Liver (tissue), 9 donors: ENCODE measurements around the gene NAV2. TPM values are rescaled to one million over a fixed set of nuclear protein-coding genes. Genes with fewer than 3 reads are reported as not detected.
"Not testable (repeated sequence)": the region's sequence is repeated elsewhere in the genome, so short reads cannot be mapped to it uniquely, and the experiment has no call there.

ENCODE experiments used
- DNase-seq: peaks from one replicate; pipeline ENCODE4 v3.0.0-alpha.2; 2017; ENCODE audit warnings: low spot score
- H3K27ac ChIP-seq, 2 donors: one replicate each; pipeline ENCODE4 v1.7.0; 2013; ENCODE audit warnings: inconsistent platforms in 2 of 2, low read length in 2 of 2, control low read depth in 1 of 2, low read depth in 1 of 2, mild to moderate bottlenecking in 1 of 2
- H3K27me3 ChIP-seq, 4 donors: one replicate each; pipeline versions ENCODE4 v1.6.1 to v1.7.0; 2013; ENCODE audit warnings: low read length in 3 of 4, inconsistent platforms in 1 of 4, mild to moderate bottlenecking in 1 of 4, moderate library complexity in 1 of 4; ENCODE audit not compliant: control insufficient read depth in 4 of 4, insufficient read depth in 4 of 4
- H3K36me3 ChIP-seq, 4 donors: one replicate each; pipeline versions ENCODE4 v1.6.1 to v1.7.0; 2013; ENCODE audit warnings: low read length in 3 of 4, mild to moderate bottlenecking in 3 of 4, low read depth in 1 of 4, moderate library complexity in 1 of 4; ENCODE audit not compliant: control insufficient read depth in 4 of 4, insufficient read depth in 3 of 4
- H3K4me1 ChIP-seq, 4 donors: one replicate each; pipeline versions ENCODE4 v1.6.1 to v1.7.0; 2013; ENCODE audit warnings: low read length in 3 of 4, mild to moderate bottlenecking in 3 of 4, moderate library complexity in 1 of 4; ENCODE audit not compliant: control insufficient read depth in 4 of 4, insufficient read depth in 4 of 4
- H3K4me3 ChIP-seq, 3 donors: one replicate each; pipeline versions ENCODE4 v1.6.1 to v1.7.0; 2013; ENCODE audit warnings: low read length in 3 of 3, control low read depth in 1 of 3, low read depth in 1 of 3, mild to moderate bottlenecking in 1 of 3
- H3K9ac ChIP-seq, 2 donors: one replicate each; pipeline ENCODE4 v1.7.0; 2013; ENCODE audit warnings: low read length in 2 of 2, mild to moderate bottlenecking in 2 of 2, moderate library complexity in 2 of 2, control low read depth in 1 of 2, low read depth in 1 of 2
- H3K9me3 ChIP-seq, 4 donors: one replicate each; pipeline versions ENCODE4 v1.6.1 to v1.7.0; 2013; ENCODE audit warnings: low read length in 3 of 4; ENCODE audit not compliant: control insufficient read depth in 4 of 4
- ATF3 ChIP-seq: IDR thresholded peaks from 2 replicates; pipeline ENCODE4 v1.6.1; 2016; ENCODE audit warnings: antibody characterized with exemption
- CTCF ChIP-seq: fragments of 150-350 bp; IDR thresholded peaks from 2 replicates; pipeline ENCODE4 v1.5.1; 2017; ENCODE audit warnings: improper control_type of control experiment, low read depth, low read length; ENCODE audit not compliant: missing input control
- EGR1 ChIP-seq, 2 donors: IDR thresholded peaks; 2 replicates each; pipeline ENCODE4 v1.6.1; 2016 to 2018; ENCODE audit warnings: antibody characterized with exemption in 2 of 2, low read depth in 2 of 2
- GABPA ChIP-seq, 2 donors: IDR thresholded peaks in 1 of 2; conservative IDR thresholded peaks in 1 of 2; 2 replicates each; pipeline ENCODE4 v1.6.1; 2016; ENCODE audit warnings: antibody characterized with exemption in 2 of 2, mild to moderate bottlenecking in 1 of 2, moderate library complexity in 1 of 2
- HNF4A ChIP-seq, 2 donors: conservative IDR thresholded peaks; 2 replicates each; pipeline ENCODE4 v1.6.1; 2016; ENCODE audit warnings: antibody characterized with exemption in 2 of 2, mild to moderate bottlenecking in 2 of 2
- HNF4G ChIP-seq: IDR thresholded peaks from 2 replicates; pipeline ENCODE4 v1.6.1; 2016; ENCODE audit warnings: antibody characterized with exemption
- JUND ChIP-seq, 2 donors: IDR thresholded peaks; 2 replicates each; pipeline ENCODE4 v1.6.1; 2016; ENCODE audit warnings: antibody characterized with exemption in 2 of 2
- MAX ChIP-seq: IDR thresholded peaks from 2 replicates; pipeline ENCODE4 v1.6.1; 2016; ENCODE audit warnings: antibody characterized with exemption
- NR2F2 ChIP-seq: IDR thresholded peaks from 2 replicates; pipeline ENCODE4 v1.6.1; 2016; ENCODE audit warnings: antibody characterized with exemption
- RAD21 ChIP-seq, 2 donors: IDR thresholded peaks; 2 replicates each; pipeline ENCODE4 v1.6.1; 2016; ENCODE audit warnings: antibody characterized with exemption in 2 of 2, mild to moderate bottlenecking in 2 of 2
- REST ChIP-seq: IDR thresholded peaks from 2 replicates; pipeline ENCODE4 v1.6.1; 2016; ENCODE audit warnings: antibody characterized with exemption, mild to moderate bottlenecking
- SP1 ChIP-seq: IDR thresholded peaks from 2 replicates; pipeline ENCODE4 v1.6.1; 2018; ENCODE audit warnings: antibody characterized with exemption, mild to moderate bottlenecking
- TAF1 ChIP-seq: conservative IDR thresholded peaks from 2 replicates; pipeline ENCODE4 v1.6.1; 2016; ENCODE audit warnings: antibody characterized with exemption, mild to moderate bottlenecking
- YY1 ChIP-seq: IDR thresholded peaks from 2 replicates; pipeline ENCODE4 v1.6.1; 2016; ENCODE audit warnings: antibody characterized with exemption, mild to moderate bottlenecking
- ZBTB33 ChIP-seq: IDR thresholded peaks from 2 replicates; pipeline ENCODE4 v1.6.1; 2016; ENCODE audit warnings: antibody characterized with exemption
- WGBS: extraction: QIAGEN DNeasy Blood & Tissue Kit; methylation state at CpG from one replicate; pipeline ENCODE4 v1.1.7; 2013; 5-methylcytosine and 5-hydroxymethylcytosine counted together
- polyA plus RNA-seq, 2 donors: library from polyadenylated mRNA; stranded (reverse) in 1 of 2; unstranded in 1 of 2; fragments of 200-250 nt in 1 of 2; fragments of >200 nt in 1 of 2; fragmentation: Nextera tagmentation in 1 of 2; extraction: Ambion mirVana in 1 of 2; gene quantifications; one replicate each; pipeline versions ENCODE4 v1.2.1 to v1.2.3, GENCODE V29; 2013 to 2015
- total RNA-seq, 2 donors: library from RNA; depleted of rRNA; stranded (reverse); fragments of >200 nt; gene quantifications; one replicate each; pipeline ENCODE4 v1.2.3, GENCODE V29; 2014
- donor health status: healthy.
- donor health status: healthy.
- donor health status: healthy.
- donor health status: healthy.
- donor health status: healthy.

The NAV2 gene
- total and polyA plus RNA-seq, 4 donors: 6.3 to 20.5 (median 11.6) TPM

GRCh38 chr11:20004866-20005265 lies 292.2 kb downstream of the NAV2 start:
- no peaks in the 10 kb centered on the region for H3K9me3 ChIP-seq
- no peak for DNase-seq
- no peaks in the 10 kb centered on the region for H3K36me3 ChIP-seq
- TF ChIP-seq ZBTB33 (no peak), ATF3 (no peak), RAD21 (IDR thresholded peaks at IDR 0.05) (no peak), YY1 (no peak), MAX (no peak), SP1 (no peak), HNF4A (conservative IDR thresholded peaks at IDR 0.05) (no peak), NR2F2 (no peak), GABPA (IDR thresholded peaks at IDR 0.05 in 1 of 2, conservative IDR thresholded peaks at IDR 0.05 in 1 of 2) (no peak), TAF1 (no peak), JUND (IDR thresholded peaks at IDR 0.05) (no peak)
- 93% methylated on average over 3 of the region's 3 CpGs for WGBS
- no peak overlapping the region for H3K27ac ChIP-seq
- H3K4me1 ChIP-seq: peaks cover 2 to 37% (median 24%) of the 10 kb centered on the region in 4 donors
- H3K9ac ChIP-seq: no peak overlapping the region
- H3K27me3 ChIP-seq: no peaks in the 10 kb centered on the region
- no peak overlapping the region for H3K4me3 ChIP-seq

- Histone ChIP-seq H3K9ac (no peak overlapping the region), H3K4me1 (peaks cover 3 to 37% (median 23%) of the 10 kb centered on the region in 4 donors), H3K27me3 (no peaks in the 10 kb centered on the region), H3K36me3 (no peaks in the 10 kb centered on the region), H3K27ac (peak overlapping the region in 1 of 2 donors; percentile 27), H3K9me3 (no peaks in the 10 kb centered on the region), H3K4me3 (no peak overlapping the region)
- TF ChIP-seq YY1: peak; percentile 24
- TF ChIP-seq HNF4G: no peak
- 93% methylated on average over 6 of the region's 6 CpGs for WGBS
- no peak for DNase-seq
Observed at GRCh38 chr11:20005747-20006146, 293.1 kb downstream of the NAV2 start.

GRCh38 chr11:20006618-20007017 lies 294.0 kb downstream of the NAV2 start:
- DNase-seq, H3K9me3 ChIP-seq, H3K36me3 ChIP-seq, H3K4me3 ChIP-seq, H3K27me3 ChIP-seq, H3K9ac ChIP-seq, H3K27ac ChIP-seq: not testable (repeated sequence)
- peaks cover 3 to 44% (median 23%) of the 10 kb centered on the region in 4 donors for H3K4me1 ChIP-seq
- WGBS: 94% methylated on average over 2 of the region's 2 CpGs

- Histone ChIP-seq H3K36me3 (no peaks in the 10 kb centered on the region), H3K27me3 (no peaks in the 10 kb centered on the region), H3K27ac (peak overlapping the region in 1 of 2 donors; percentile 28), H3K4me1 (peaks cover 8 to 46% (median 24%) of the 10 kb centered on the region in 4 donors), H3K9me3 (no peaks in the 10 kb centered on the region), H3K9ac (no peak overlapping the region), H3K4me3 (no peak overlapping the region)
- WGBS: 59% methylated on average over 1 of the region's 1 CpG
- no peak for DNase-seq
- TF ChIP-seq TAF1 (no peak), EGR1 (IDR thresholded peaks at IDR 0.05; ENCODE audit: low read depth in 2 of 2) (no peak), CTCF (no peak), SP1 (no peak), MAX (no peak), HNF4G (no peak), HNF4A (conservative IDR thresholded peaks at IDR 0.05) (no peak), ATF3 (no peak), REST (no peak), RAD21 (IDR thresholded peaks at IDR 0.05) (no peak)
Observed at GRCh38 chr11:20007386-20007785, 294.7 kb downstream of the NAV2 start.
